H1 (cell line): ENCODE data around the gene KIF23. TPM values are rescaled to one million over a fixed set of nuclear protein-coding genes. Genes with fewer than 3 reads are reported as not detected.

Experiments used
- CTCF ChIA-PET: fragments of 300-600 bp; sonication (Branson Sonifier 250); formaldehyde crosslinking; loops from one replicate; lab custom pipeline; 2021; ENCODE audit not compliant: partially characterized antibody; lab: Charles Lee
- POLR2A ChIA-PET: fragments of 300-600 bp; sonication (Branson Sonifier 250); formaldehyde crosslinking; loops from one replicate; lab custom pipeline; 2021; ENCODE audit warnings: inconsistent platforms; ENCODE audit not compliant: partially characterized antibody; lab: Charles Lee
- DNase-seq, 2 experiments: peaks; one replicate each; pipeline versions ENCODE4 v3.0.0 to v3.0.0-alpha.2; 2010 to 2022; ENCODE audit warnings: low spot score in 2 of 2, low read depth in 1 of 2, mixed read lengths in 1 of 2
- FAIRE-seq: peaks from 2 replicates; lab custom pipeline; 2011; peaks lifted over from hg19 to GRCh38; lab: Jason Lieb, UNC
- H2AFZ ChIP-seq: 2 replicates; pipeline ENCODE4 v1.8.1; 2012; ENCODE audit warnings: low read length, inconsistent platforms
- H2AK5ac ChIP-seq: 2 replicates; pipeline ENCODE4 v1.6.1; 2013; ENCODE audit warnings: low read depth, low read length
- H2BK120ac ChIP-seq: replicated peaks from 2 replicates; pipeline ENCODE3; 2013; ENCODE audit warnings: low read depth, low read length, inconsistent platforms
- H2BK12ac ChIP-seq: 2 replicates; pipeline ENCODE4 v1.6.1; 2013; ENCODE audit warnings: low read depth, low read length
- H2BK15ac ChIP-seq: 2 replicates; pipeline ENCODE4 v1.6.1; 2013; ENCODE audit warnings: low read length
- H2BK20ac ChIP-seq: 2 replicates; pipeline ENCODE4 v1.6.1; 2013; ENCODE audit warnings: low read length
- H2BK5ac ChIP-seq: 2 replicates; pipeline ENCODE4 v1.6.1; 2013; ENCODE audit warnings: low read depth, low read length
- H3K14ac ChIP-seq: 2 replicates; pipeline ENCODE4 v1.6.1; 2013; ENCODE audit warnings: inconsistent platforms; ENCODE audit not compliant: insufficient read length
- H3K18ac ChIP-seq: 2 replicates; pipeline ENCODE4 v1.6.1; 2013; ENCODE audit warnings: low read length; ENCODE audit errors: extremely low read depth
- H3K23ac ChIP-seq: 2 replicates; pipeline ENCODE4 v1.6.1; 2013; ENCODE audit warnings: inconsistent platforms; ENCODE audit not compliant: insufficient read length
- H3K23me2 ChIP-seq: 2 replicates; pipeline ENCODE4 v1.6.1; 2013; ENCODE audit warnings: low read depth, low read length
- H3K27ac ChIP-seq: 2 replicates; pipeline ENCODE4 v1.6.1; 2011; ENCODE audit warnings: low read depth, low read length, inconsistent platforms
- H3K27me3 ChIP-seq, 4 experiments: replicated peaks in 1 of 4; 1 replicate in 1 of 4; 2 replicates in 3 of 4; pipeline versions ENCODE4 v1.6.1 to v1.8.1; 2011 to 2013; ENCODE audit warnings: low read length in 3 of 4, mild to moderate bottlenecking in 3 of 4, inconsistent platforms in 2 of 4, mixed read lengths in 2 of 4, moderate library complexity in 1 of 4; ENCODE audit not compliant: control insufficient read depth in 3 of 4, insufficient read depth in 3 of 4; ENCODE audit errors: extremely low read depth in 1 of 4
- H3K36me3 ChIP-seq, 4 experiments: 2 replicates each; pipeline versions ENCODE4 v1.6.1 to v1.8.1; 2011 to 2013; ENCODE audit warnings: mild to moderate bottlenecking in 4 of 4, low read length in 3 of 4, moderate library complexity in 2 of 4, control low read depth in 1 of 4, inconsistent platforms in 1 of 4; ENCODE audit not compliant: insufficient read depth in 4 of 4, control insufficient read depth in 2 of 4
- H3K4ac ChIP-seq: replicated peaks from 2 replicates; pipeline ENCODE3; 2013; ENCODE audit warnings: low read length, low read depth, mixed read lengths, inconsistent platforms; ENCODE audit not compliant: insufficient read length
- H3K4me1 ChIP-seq, 4 experiments: replicated peaks in 1 of 4; 1 replicate in 1 of 4; 2 replicates in 3 of 4; pipeline versions ENCODE4 v1.6.1 to v1.8.1; 2011 to 2013; ENCODE audit warnings: low read length in 3 of 4, inconsistent platforms in 2 of 4, mixed read lengths in 1 of 4; ENCODE audit not compliant: insufficient read depth in 4 of 4, control insufficient read depth in 3 of 4
- H3K4me2 ChIP-seq, 2 experiments: 2 replicates each; pipeline versions ENCODE4 v1.6.1 to v1.8.1; 2011 to 2013; ENCODE audit warnings: low read depth in 2 of 2, low read length in 2 of 2, control low read depth in 1 of 2, inconsistent platforms in 1 of 2, mild to moderate bottlenecking in 1 of 2; ENCODE audit not compliant: insufficient read depth in 1 of 2
- H3K4me3 ChIP-seq, 4 experiments: fragments of 200-600, 300-600 bp in 1 of 4; sonication (generic), shearing (Covaris generic), sonication (Bioruptor Twin) in 1 of 4; 2 replicates each; pipeline versions ENCODE4 v1.5.1 to v1.8.1; 2011 to 2016; ENCODE audit warnings: low read length in 4 of 4, low read depth in 3 of 4, control low read depth in 2 of 4, inconsistent platforms in 2 of 4, mild to moderate bottlenecking in 2 of 4, mixed read lengths in 1 of 4, moderate library complexity in 1 of 4; ENCODE audit not compliant: insufficient read depth in 2 of 4; ENCODE audit errors: extremely low read depth in 1 of 4
- H3K56ac ChIP-seq: replicated peaks from 2 replicates; pipeline ENCODE3; 2013; ENCODE audit warnings: low read depth, mild to moderate bottlenecking, mixed read lengths, low read length, inconsistent platforms; ENCODE audit not compliant: insufficient read length
- H3K79me1 ChIP-seq: 2 replicates; pipeline ENCODE4 v1.6.1; 2013; ENCODE audit warnings: low read depth, low read length, control low read depth
- H3K79me2 ChIP-seq, 2 experiments: 2 replicates each; pipeline versions ENCODE4 v1.6.1 to v1.8.1; 2012 to 2013; ENCODE audit warnings: low read length in 2 of 2, mild to moderate bottlenecking in 2 of 2, inconsistent platforms in 1 of 2; ENCODE audit not compliant: insufficient read depth in 2 of 2, control insufficient read depth in 1 of 2
- H3K9ac ChIP-seq, 4 experiments: replicated peaks in 1 of 4; 1 replicate in 1 of 4; 2 replicates in 3 of 4; pipeline versions ENCODE4 v1.6.1 to v1.8.1; 2011 to 2013; ENCODE audit warnings: low read depth in 3 of 4, low read length in 3 of 4, control low read depth in 2 of 4, mild to moderate bottlenecking in 2 of 4, moderate library complexity in 2 of 4, inconsistent platforms in 1 of 4; ENCODE audit errors: extremely low read depth in 1 of 4
- H3K9me3 ChIP-seq, 2 experiments: 2 replicates each; pipeline versions ENCODE4 v1.6.1 to v1.8.1; 2012 to 2013; ENCODE audit warnings: mild to moderate bottlenecking in 2 of 2, moderate library complexity in 2 of 2, control low read depth in 1 of 2, inconsistent platforms in 1 of 2, low read depth in 1 of 2, low read length in 1 of 2, mixed read lengths in 1 of 2; ENCODE audit not compliant: insufficient read depth in 2 of 2
- H4K20me1 ChIP-seq, 2 experiments: replicated peaks in 1 of 2; 2 replicates each; pipeline versions ENCODE3 to v1.8.1; 2011 to 2013; ENCODE audit warnings: inconsistent platforms in 2 of 2, low read length in 2 of 2, mild to moderate bottlenecking in 1 of 2; ENCODE audit not compliant: insufficient read depth in 2 of 2, control insufficient read depth in 1 of 2
- H4K5ac ChIP-seq: 2 replicates; pipeline ENCODE4 v1.6.1; 2013; ENCODE audit warnings: low read length, low read depth, mixed read lengths, inconsistent platforms; ENCODE audit not compliant: insufficient read length
- H4K8ac ChIP-seq: 2 replicates; pipeline ENCODE4 v1.8.0; 2013; ENCODE audit warnings: mild to moderate bottlenecking, moderate library complexity, low read length, inconsistent platforms; ENCODE audit not compliant: insufficient read depth; ENCODE audit errors: extremely low read depth
- H4K91ac ChIP-seq: replicated peaks from 2 replicates; pipeline ENCODE3; 2013; ENCODE audit warnings: low read length, mixed read lengths, inconsistent platforms; ENCODE audit not compliant: insufficient read length
- CBX8 ChIP-seq: fragments of 300-800, 300-1000 bp; sonication (generic); IDR thresholded peaks from 2 replicates; pipeline ENCODE4 v1.7.1; 2016; ENCODE audit warnings: low read depth, low read length, borderline replicate concordance
- CEBPB ChIP-seq: IDR thresholded peaks from 2 replicates; pipeline ENCODE4 v1.6.1; 2012; ENCODE audit warnings: low read depth, low read length
- CTCF ChIP-seq, 3 experiments: IDR thresholded peaks; 1 replicate in 2 of 3; 2 replicates in 1 of 3; pipeline versions ENCODE4 v1.5.1 to v1.6.1; 2011; ENCODE audit warnings: low read length in 3 of 3, mild to moderate bottlenecking in 3 of 3, inconsistent platforms in 2 of 3, low read depth in 1 of 3, moderate library complexity in 1 of 3; ENCODE audit not compliant: insufficient read depth in 1 of 3; ENCODE audit errors: control extremely low read depth in 1 of 3
- FOSL1 ChIP-seq: IDR thresholded peaks from 2 replicates; pipeline ENCODE4 v1.6.1; 2011; ENCODE audit warnings: mild to moderate bottlenecking, low read depth, low read length, moderate library complexity; ENCODE audit not compliant: insufficient read depth
- KDM5A ChIP-seq: fragments of 200-600 bp; IDR thresholded peaks from 2 replicates; pipeline ENCODE4 v1.7.1; 2012; ENCODE audit warnings: mild to moderate bottlenecking, low read length, inconsistent platforms, mixed read lengths
- POU5F1 ChIP-seq: IDR thresholded peaks from 2 replicates; pipeline ENCODE4 v1.6.1; 2011; ENCODE audit warnings: low read depth, mild to moderate bottlenecking, low read length, moderate library complexity
- RNF2 ChIP-seq: fragments of 200-900, 300-1000 bp; sonication (generic); IDR thresholded peaks from 2 replicates; pipeline ENCODE4 v1.7.1; 2016; ENCODE audit warnings: borderline replicate concordance, low read depth, mild to moderate bottlenecking, antibody characterized with exemption, low read length; ENCODE audit not compliant: poor library complexity, severe bottlenecking; ENCODE audit errors: missing control alignments
- RXRA ChIP-seq: IDR thresholded peaks from 2 replicates; pipeline ENCODE4 v1.6.1; 2011; ENCODE audit warnings: low read depth, mild to moderate bottlenecking, low read length, moderate library complexity; ENCODE audit not compliant: insufficient read depth
- SP1 ChIP-seq: IDR thresholded peaks from 2 replicates; pipeline ENCODE4 v1.6.1; 2011; ENCODE audit warnings: low read depth, low read length
- SP4 ChIP-seq: IDR thresholded peaks from 2 replicates; pipeline ENCODE4 v1.6.1; 2012; ENCODE audit warnings: low read length, inconsistent platforms
- TCF12 ChIP-seq: IDR thresholded peaks from 2 replicates; pipeline ENCODE4 v1.6.1; 2011; ENCODE audit warnings: low read depth, mild to moderate bottlenecking, low read length
- WGBS, 2 experiments: shearing (Covaris generic) in 1 of 2; methylation state at CpG; one replicate each; pipeline versions ENCODE4 v1.1.6 to v1.1.7; 2013 to 2015; ENCODE audit warnings: low lambda C conversion rate in 2 of 2, mixed read lengths in 2 of 2, inconsistent platforms in 1 of 2, low coverage in 1 of 2, missing lambda C conversion rate in 1 of 2; ENCODE audit not compliant: insufficient replicate concordance in 2 of 2, insufficient coverage in 1 of 2, insufficient read length in 1 of 2; ENCODE audit errors: extremely low coverage in 1 of 2, missing lambda C conversion rate in 1 of 2; 5-methylcytosine and 5-hydroxymethylcytosine counted together
- polyA plus RNA-seq, 7 experiments: library from polyadenylated mRNA; depleted of rRNA in 3 of 7; stranded (reverse) in 5 of 7; unstranded in 2 of 7; fragments of >200 nt in 5 of 7; fragments of 200-250 nt in 2 of 7; gene quantifications; 1 replicate in 5 of 7; 2 replicates in 1 of 7; 4 replicates in 1 of 7; pipeline versions ENCODE4 v1.2.1 to v1.2.3, GENCODE V29; 2011 to 2013; ENCODE audit warnings: missing spikeins in 2 of 7, mixed read lengths in 2 of 7
- total RNA-seq: library from RNA; stranded (reverse); fragmentation: NEBNext Ultra II Directional; extraction: Animal tissue kit (Norgen Biotek cat#: 25700); gene quantifications from 2 replicates; pipeline ENCODE4 v1.2.1, GENCODE V29; 2021

KIF23 gene
- total and polyA plus RNA-seq, 2 of the 8 experiments (the other 6 are each of a cell fraction or from before 2014, with no cell fraction given): 26.2 to 77.4 TPM

- H3K23ac ChIP-seq: no peak overlapping the region
- H3K4me3 ChIP-seq: no peak overlapping the region
- no peak overlapping the region for H2BK20ac ChIP-seq
- peaks cover 5% of the 10 kb centered on the region; the same call in 1 of the 2 replicates for H3K23me2 ChIP-seq
- H2BK5ac ChIP-seq: no peak overlapping the region
- DNase-seq: no peak
- no peaks in the 10 kb centered on the region for H3K27me3 ChIP-seq
- H4K20me1 ChIP-seq: peaks cover 0 to 2% of the 10 kb centered on the region in 2 experiments
- H3K4me2 ChIP-seq: no peak overlapping the region
- FAIRE-seq: no peak
- H2AFZ ChIP-seq: no peak overlapping the region
- no peak overlapping the region for H2BK12ac ChIP-seq
- H4K91ac ChIP-seq: no peak overlapping the region
- no peak overlapping the region for H3K56ac ChIP-seq
- no peak overlapping the region for H2BK120ac ChIP-seq
- H3K9ac ChIP-seq: no peak overlapping the region
- no peak overlapping the region for H3K4ac ChIP-seq
- H3K79me2 ChIP-seq: peaks cover 5 to 29% of the 10 kb centered on the region in 2 experiments; a peak in 3 of 4 replicates
- ChIA-PET CTCF (interaction anchor here (1.3 to 2.3 kb wide), 2 partner anchors 18 to 356 kb away, joined by 4 to 10 read pairs; no protein-coding TSS in a partner anchor), POLR2A (interaction anchor here (0.6 to 2.9 kb wide), 3 partner anchors 20 to 61 kb away, joined by 3 to 13 read pairs (median 4); partner anchors contain the start of gene RPLP1)
- no peaks in the 10 kb centered on the region for H3K79me1 ChIP-seq
- H3K27ac ChIP-seq: no peak overlapping the region
- WGBS, 2 experiments: 93% methylated on average over 1 of the region's 1 CpG; no CpG with 5 or more reads in 1 of the 2 experiments
- H3K9me3 ChIP-seq: no peaks in the 10 kb centered on the region
- no peak overlapping the region for H4K8ac ChIP-seq
- H3K36me3 ChIP-seq: peaks cover 3 to 7% (median 5%) of the 10 kb centered on the region in 4 experiments; a peak in 5 of 8 replicates
- H4K5ac ChIP-seq: no peak overlapping the region
- no peak overlapping the region for H3K14ac ChIP-seq
- H2BK15ac ChIP-seq: no peak overlapping the region
- H3K18ac ChIP-seq: no peak overlapping the region
- H3K4me1 ChIP-seq: peaks cover 0 to 2% (median under 1%) of the 10 kb centered on the region in 4 experiments; a peak in 2 of 7 replicates
- H2AK5ac ChIP-seq: no peak overlapping the region
- TF ChIP-seq CBX8: no peak
- no peak for TF ChIP-seq TCF12
- TF ChIP-seq CTCF (IDR thresholded peaks at IDR 0.05; ENCODE audit: control extremely low read depth in 1 of 3, insufficient read depth in 1 of 3, low read depth in 1 of 3, low read length in 3 of 3): no peak
- TF ChIP-seq POU5F1: no peak
- TF ChIP-seq KDM5A: no peak
- TF ChIP-seq RXRA: no peak
- no peak for TF ChIP-seq SP1
- TF ChIP-seq SP4: no peak
- no peak for TF ChIP-seq FOSL1
- no peak for TF ChIP-seq RNF2
- TF ChIP-seq CEBPB: no peak
These were observed 1.4 kb upstream of the KIF23 start for GRCh38 chr15:69412701-69413100.
